K562 (cell line): ENCODE results near the gene ZNF575. TPM values are rescaled to one million over a fixed set of nuclear protein-coding genes. Genes with fewer than 3 reads are reported as not detected.

ENCODE experiments used
- ATAC-seq: fragments of 200-7000 bp; cut with Tn5 transposase; 3 replicates; pipeline ENCODE4 v1.9.1; 2020; ENCODE audit warnings: moderate library complexity
- BruUV-seq: library from RNA; stranded (reverse); fragments of 400-500 nt; replicated peaks from 2 replicates; lab custom pipeline; 2021; lab: Mats Ljungman, UMichigan
- CTCF ChIA-PET: fragments of 300-600 bp; formaldehyde crosslinking; extraction: SDS; loops from one replicate; lab custom pipeline; 2021; ENCODE audit warnings: low intra/inter-chr PET ratio; lab: Yijun Ruan, JAX
- POLR2A ChIA-PET: fragments of 300-600, 350-650 bp; sonication (Branson Sonifier 250); formaldehyde crosslinking; extraction: SDS; loops from one replicate; lab custom pipeline; 2021; ENCODE audit warnings: antibody characterized with exemption, inconsistent platforms; lab: Yijun Ruan, JAX
- DNase-seq, 4 experiments: peaks; one replicate each; pipeline versions ENCODE4 v3.0.0 to v3.0.0-alpha.2; 2011 to 2018; ENCODE audit warnings: low spot score in 3 of 4, mixed read lengths in 3 of 4; ENCODE audit errors: extremely low read depth in 1 of 4
- FAIRE-seq: peaks from 2 replicates; lab custom pipeline; 2011; peaks lifted over from hg19 to GRCh38; lab: Jason Lieb, UNC
- H2AFZ ChIP-seq: 2 replicates; pipeline ENCODE4 v1.6.0; 2011; ENCODE audit warnings: low read depth, low read length, control low read depth, inconsistent platforms
- H3K27ac ChIP-seq: fragments of 200-600 bp; 3 replicates; pipeline ENCODE4 v1.8.0; 2011; ENCODE audit warnings: low read depth, mild to moderate bottlenecking, control low read depth, inconsistent platforms, low read length, moderate library complexity, mixed read lengths; ENCODE audit errors: extremely low read depth
- H3K27me3 ChIP-seq, 2 experiments: fragments of 300-600 bp in 1 of 2; 2 replicates in 1 of 2; 3 replicates in 1 of 2; pipeline versions ENCODE4 v1.6.0 to v1.8.0; 2011; ENCODE audit warnings: inconsistent platforms in 2 of 2, low read length in 2 of 2, mild to moderate bottlenecking in 1 of 2, mixed read lengths in 1 of 2, moderate library complexity in 1 of 2; ENCODE audit not compliant: control insufficient read depth in 2 of 2, insufficient read depth in 2 of 2
- H3K36me3 ChIP-seq: fragments of 300-600 bp; 3 replicates; pipeline ENCODE4 v1.8.0; 2011; ENCODE audit warnings: mild to moderate bottlenecking, low read length, inconsistent platforms; ENCODE audit not compliant: control insufficient read depth, insufficient read depth
- H3K4me1 ChIP-seq, 2 experiments: fragments of 200-600 bp in 1 of 2; replicated peaks in 1 of 2; 2 replicates in 1 of 2; 3 replicates in 1 of 2; pipeline versions ENCODE4 v1.5.1 to v1.8.0; 2011; ENCODE audit warnings: inconsistent platforms in 2 of 2, low read length in 2 of 2, mild to moderate bottlenecking in 1 of 2, mixed read lengths in 1 of 2, moderate library complexity in 1 of 2; ENCODE audit not compliant: control insufficient read depth in 2 of 2, insufficient read depth in 2 of 2
- H3K4me2 ChIP-seq: 2 replicates; pipeline ENCODE4 v1.6.1; 2011; ENCODE audit warnings: low read length, control low read depth, inconsistent platforms, mixed read lengths; ENCODE audit not compliant: insufficient read depth
- H3K4me3 ChIP-seq: fragments of 200-600 bp; sonication (generic), shearing (Covaris generic); 2 replicates; pipeline ENCODE4 v1.5.1; 2016; ENCODE audit warnings: control low read depth, inconsistent platforms
- H3K79me2 ChIP-seq: fragments of 200-600 bp; 3 replicates; pipeline ENCODE4 v1.8.0; 2011; ENCODE audit warnings: low read length, inconsistent platforms; ENCODE audit not compliant: control insufficient read depth, insufficient read depth
- H3K9ac ChIP-seq, 2 experiments: 2 replicates each; pipeline versions ENCODE4 v1.6.0 to v1.6.1; 2011; ENCODE audit warnings: low read depth in 2 of 2, low read length in 2 of 2, control low read depth in 1 of 2, inconsistent platforms in 1 of 2, mild to moderate bottlenecking in 1 of 2, mixed read lengths in 1 of 2; ENCODE audit not compliant: insufficient read depth in 1 of 2
- H3K9me1 ChIP-seq: one replicate; pipeline ENCODE4 v1.6.0; 2011; ENCODE audit warnings: inconsistent platforms, mild to moderate bottlenecking, low read length, moderate library complexity; ENCODE audit not compliant: control insufficient read depth, insufficient read depth
- H3K9me3 ChIP-seq: replicated peaks from 2 replicates; pipeline ENCODE4 v1.5.1; 2011; ENCODE audit warnings: low read depth, low read length, inconsistent platforms; ENCODE audit not compliant: control insufficient read depth, insufficient read depth
- H4K20me1 ChIP-seq: replicated peaks from 2 replicates; pipeline ENCODE4 v1.6.1; 2011; ENCODE audit warnings: low read length, inconsistent platforms, mixed read lengths; ENCODE audit not compliant: control insufficient read depth, insufficient read depth
- ARID3A ChIP-seq: IDR thresholded peaks from 2 replicates; pipeline ENCODE4 v1.6.1; 2012; ENCODE audit warnings: low read depth, low read length, improper control_type of control experiment, borderline replicate concordance
- ETV6 ChIP-seq, 3 experiments: fragments of 150-350 bp in 1 of 3; sonication (generic) in 1 of 3; formaldehyde crosslinking in 1 of 3; IDR thresholded peaks; 2 replicates each; pipeline versions ENCODE4 v1.6.1 to v1.8.0; 2014 to 2022; ENCODE audit warnings: borderline replicate concordance in 2 of 3, low read depth in 2 of 3, antibody characterized with exemption in 1 of 3, low read length in 1 of 3, mild to moderate bottlenecking in 1 of 3, missing genetic modification reagents in 1 of 3
- FUS ChIP-seq: fragments of 200-400 bp; formaldehyde crosslinking; optimal IDR thresholded peaks from 2 replicates; pipeline ENCODE3; 2017; ENCODE audit warnings: low read depth, low read length
- HMBOX1 ChIP-seq: sonication (generic); IDR thresholded peaks from 2 replicates; pipeline ENCODE4 v1.6.1; 2016
- RFX7 ChIP-seq: fragments of 250-450 bp; sonication (Bioruptor Pico); IDR thresholded peaks from 2 replicates; pipeline ENCODE4 v1.5.1; 2021; ENCODE audit warnings: mild to moderate bottlenecking
- RHOXF2B ChIP-seq: fragments of 250-450 bp; sonication (Bioruptor Pico); conservative IDR thresholded peaks from 2 replicates; pipeline ENCODE4 v1.5.1; 2021
- ZEB2 ChIP-seq: fragments of 450-650 bp; IDR thresholded peaks from 2 replicates; pipeline ENCODE4 v1.6.1; 2016
- ZNF12 ChIP-seq: sonication (generic); formaldehyde crosslinking; IDR thresholded peaks from 2 replicates; pipeline ENCODE4 v1.4.0; 2020; ENCODE audit warnings: mild to moderate bottlenecking, missing genetic modification reagents
- ZNF232 ChIP-seq: sonication (generic); formaldehyde crosslinking; IDR thresholded peaks from 2 replicates; pipeline ENCODE4 v1.8.0; 2022; ENCODE audit warnings: mild to moderate bottlenecking, missing genetic modification reagents
- ZNF318 ChIP-seq, 2 experiments: fragments of 450-650 bp; IDR thresholded peaks; 2 replicates each; pipeline ENCODE4 v1.6.1; 2016; ENCODE audit warnings: mild to moderate bottlenecking in 2 of 2, borderline replicate concordance in 1 of 2, low read depth in 1 of 2, moderate library complexity in 1 of 2
- ZNF644 ChIP-seq: fragments of 200-800 bp; sonication (Bioruptor generic); IDR thresholded peaks from 2 replicates; pipeline ENCODE4 v1.6.1; 2016; ENCODE audit warnings: low read depth, missing genetic modification characterization, missing compliant biosample characterization
- WGBS: fragments of 100-300 bp; shearing (Covaris generic); methylation state at CpG from one replicate; pipeline ENCODE4 v1.1.6; 2016; ENCODE audit warnings: low coverage, mixed read lengths; ENCODE audit not compliant: insufficient coverage; ENCODE audit errors: missing lambda C conversion rate; 5-methylcytosine and 5-hydroxymethylcytosine counted together
- in situ Hi-C: fragments of 300-500 bp; cut with MboI; formaldehyde crosslinking; loops from 4 replicates; pipeline ENCODE4 v1.15.0; 2018; ENCODE audit warnings: inconsistent platforms, mixed read lengths
- intact Hi-C: fragments of 100-400 bp; cut with micrococcal nuclease; formaldehyde crosslinking; loops from 2 replicates; pipeline ENCODE4 v1.14.2; 2022
- polyA plus RNA-seq, 8 experiments: library from polyadenylated mRNA; depleted of rRNA in 4 of 8; stranded (reverse) in 5 of 8; unstranded in 3 of 8; fragments of >200 nt; fragmentation: Nextera tagmentation in 2 of 8; fragmentation: Illumina TruSeq in 1 of 8; extraction: Ambion mirVana in 2 of 8; extraction: Trizol in 1 of 8; gene quantifications; 2 replicates each; pipeline versions ENCODE4 v1.2.1 to v1.2.3, GENCODE V29; 2011 to 2014; ENCODE audit warnings: inconsistent platforms in 1 of 8, missing spikeins in 1 of 8
- total RNA-seq, 7 experiments: library from RNA; depleted of rRNA in 6 of 7; stranded (reverse); fragments of >200 nt in 6 of 7; fragmentation: Illumina TruSeq in 2 of 7; extraction: Trizol in 2 of 7; gene quantifications; 2 replicates each; pipeline versions ENCODE4 v1.2.1 to v1.2.3, GENCODE V29; 2011 to 2021; ENCODE audit warnings: low replicate concordance in 1 of 7

ZNF575 gene
- total and polyA plus RNA-seq, 9 of the 15 experiments (the other 6 are each of a cell fraction or from before 2014, with no cell fraction given), result 0.20 to 0.98 (median 0.32) TPM; not detected in 6

- H3K27me3 ChIP-seq, result no peaks in the 10 kb centered on the region
- no peak overlapping the region for H3K4me3 ChIP-seq
- H3K4me2 ChIP-seq, result no peak overlapping the region
- H4K20me1 ChIP-seq, result no peaks in the 10 kb centered on the region; the same call in 1 of the 2 replicates
- no peaks in the 10 kb centered on the region for H3K79me2 ChIP-seq
- no peaks in the 10 kb centered on the region for H3K9me3 ChIP-seq
- FAIRE-seq (no peak), ATAC-seq (no peak), DNase-seq (no peak)
- 89% methylated on average over 6 of the region's 6 CpGs for WGBS
- BruUV-seq, result no TSS peak
- in situ Hi-C loops (no loop called here), intact Hi-C loops (no loop called here)
- H3K9me1 ChIP-seq, result no peaks in the 10 kb centered on the region
- H3K27ac ChIP-seq, result no peak overlapping the region; the same call in 2 of the 3 replicates
- H3K4me1 ChIP-seq, result peaks cover 3 to 4% of the 10 kb centered on the region in 2 experiments; a peak in 4 of 5 replicates
- ChIA-PET CTCF (no interaction called here), POLR2A (interaction anchor here (0.6 to 3.6 kb wide), 2 partner anchors 9 to 87 kb away, joined by 4 to 19 read pairs; no protein-coding TSS in a partner anchor)
- H3K36me3 ChIP-seq, result peaks cover 45% of the 10 kb centered on the region; the same call in 2 of the 3 replicates
- no peak overlapping the region for H2AFZ ChIP-seq
- H3K9ac ChIP-seq, result no peak overlapping the region
- no peak for TF ChIP-seq FUS
- TF ChIP-seq ZNF318 (IDR thresholded peaks at IDR 0.05; ENCODE audit: borderline replicate concordance in 1 of 2, low read depth in 1 of 2), result no peak
- no peak for TF ChIP-seq ZNF12 (CRISPR knock-in tag)
- TF ChIP-seq RFX7, result no peak
- no peak for TF ChIP-seq RHOXF2B (CRISPR knock-in tag)
- no peak for TF ChIP-seq ETV6 (IDR thresholded peaks at IDR 0.05; ENCODE audit: borderline replicate concordance in 1 of 2, low read depth in 2 of 2, low read length in 1 of 2)
- TF ChIP-seq ETV6 (CRISPR knock-in tag; IDR thresholded peaks at IDR 0.05; ENCODE audit: borderline replicate concordance), result no peak
- TF ChIP-seq ZEB2, result no peak
- TF ChIP-seq ZNF644 (tag), result no peak
- no peak for TF ChIP-seq HMBOX1
- TF ChIP-seq ARID3A, result no peak
- no peak for TF ChIP-seq ZNF232 (CRISPR knock-in tag)
Measured at GRCh38 chr19:43562226-43562697, 29.3 kb downstream of the ZNF575 start.
